Uterus (tissue), 2 donors: Measurements from ENCODE around the gene SLC47A2.

Experiments used
- CTCF ChIP-seq, 4 experiments: fragments of 200-600 bp in 2 of 4; fragments of 450-650 bp in 2 of 4; sonication (generic) in 2 of 4; IDR thresholded peaks; one replicate each; pipeline ENCODE4 v1.5.1; 2016 to 2019; ENCODE audit warnings: antibody characterized with exemption in 4 of 4, mild to moderate bottlenecking in 2 of 4, moderate library complexity in 1 of 4
- POLR2A ChIP-seq, 2 donors: fragments of 450-650 bp; IDR thresholded peaks; one replicate each; pipeline ENCODE4 v1.6.1; 2016; ENCODE audit warnings: antibody characterized with exemption in 2 of 2, mild to moderate bottlenecking in 1 of 2, moderate library complexity in 1 of 2

- TF ChIP-seq CTCF (IDR thresholded peaks at IDR 0.05) = no peak
- TF ChIP-seq POLR2A (IDR thresholded peaks at IDR 0.05) = no peak
These were observed 42.8 kb downstream of the SLC47A2 start for GRCh38 chr17:19673623-19674022.
